Panc1 (cell line): ENCODE data around the gene PBX2. TPM values are rescaled to one million over a fixed set of nuclear protein-coding genes. Genes with fewer than 3 reads are reported as not detected.
A peak's percentile ranks its signal among the peaks of the same experiment; 100 is the strongest.

Source experiments
- ATAC-seq: fragments of 200-7000 bp; cut with Tn5 transposase; 2 replicates; pipeline ENCODE4 v1.9.1; 2020; ENCODE audit warnings: mild to moderate bottlenecking, moderate library complexity
- BruUV-seq: library from RNA; stranded (reverse); fragments of 400-500 nt; replicated peaks from 2 replicates; lab custom pipeline; 2021; lab: Mats Ljungman, UMichigan
- CTCF ChIA-PET: fragments of 300-600 bp; sonication (Branson Sonifier 250); formaldehyde crosslinking; loops from one replicate; lab custom pipeline; 2022; ENCODE audit warnings: antibody characterized with exemption; lab: Charles Lee
- POLR2A ChIA-PET: fragments of 300-600 bp; sonication (Branson Sonifier 250); formaldehyde crosslinking; loops from one replicate; lab custom pipeline; 2022; ENCODE audit warnings: antibody characterized with exemption; lab: Charles Lee
- DNase-seq: peaks from one replicate; pipeline ENCODE4 v3.0.0-alpha.2; 2010; ENCODE audit warnings: low read depth, low spot score
- H3K27ac ChIP-seq: 2 replicates; pipeline ENCODE4 v1.5.1; 2011; ENCODE audit warnings: mild to moderate bottlenecking, low read length, inconsistent platforms
- H3K27me3 ChIP-seq: fragments of 200-500 bp; sonication (Bioruptor generic); 2 replicates; pipeline ENCODE4 v1.6.0; 2014; ENCODE audit warnings: low read length, inconsistent platforms; ENCODE audit not compliant: control insufficient read depth, insufficient read depth
- H3K36me3 ChIP-seq: fragments of 200-500 bp; sonication (Bioruptor generic); 2 replicates; pipeline ENCODE4 v1.5.1; 2014; ENCODE audit warnings: inconsistent platforms, mild to moderate bottlenecking, low read length, moderate library complexity; ENCODE audit not compliant: control insufficient read depth, insufficient read depth
- H3K4me1 ChIP-seq: 2 replicates; pipeline ENCODE4 v1.5.1; 2011; ENCODE audit warnings: inconsistent platforms, mild to moderate bottlenecking, low read length, moderate library complexity; ENCODE audit not compliant: control insufficient read depth, insufficient read depth
- H3K4me3 ChIP-seq, 2 experiments: 2 replicates each; pipeline ENCODE4 v1.5.1; 2011 to 2012; ENCODE audit warnings: low read depth in 2 of 2, low read length in 2 of 2, mild to moderate bottlenecking in 2 of 2, inconsistent platforms in 1 of 2, moderate library complexity in 1 of 2
- H3K9me3 ChIP-seq: fragments of 200-500 bp; sonication (Bioruptor generic); 2 replicates; pipeline ENCODE4 v1.5.1; 2014; ENCODE audit warnings: low read depth, mild to moderate bottlenecking, inconsistent platforms, low read length, moderate library complexity; ENCODE audit not compliant: control insufficient read depth, insufficient read depth
- POLR2AphosphoS5 ChIP-seq: IDR thresholded peaks from 2 replicates; pipeline ENCODE4 v1.6.1; 2012; ENCODE audit warnings: mild to moderate bottlenecking, low read depth, low read length, moderate library complexity
- SIN3A ChIP-seq: IDR thresholded peaks from 2 replicates; pipeline ENCODE4 v1.6.1; 2012; ENCODE audit warnings: low read depth, mild to moderate bottlenecking, low read length, moderate library complexity, borderline replicate concordance; ENCODE audit not compliant: insufficient read depth
- TCF7L2 ChIP-seq: IDR thresholded peaks from 2 replicates; pipeline ENCODE4 v1.6.1; 2011; ENCODE audit warnings: mild to moderate bottlenecking, low read depth, low read length, inconsistent platforms
- in situ Hi-C: cut with HindIII; loops from 2 replicates; pipeline ENCODE4 v1.10.0; 2016; ENCODE audit warnings: low sequenced_read_pairs, low pct_unique_long_range_greater_than_20kb
- intact Hi-C: fragments of 100-400 bp; cut with micrococcal nuclease; formaldehyde crosslinking; loops from one replicate; pipeline ENCODE4 v1.10.0; 2022; ENCODE audit not compliant: unreplicated experiment
- total RNA-seq: library from RNA; stranded (reverse); gene quantifications from one replicate; pipeline ENCODE4 v1.2.1, GENCODE V29; 2021; ENCODE audit not compliant: unreplicated experiment
- TF ChIP-seq, protein P1 (sequence below), 2 experiments: IDR thresholded peaks; 2 replicates each; pipeline ENCODE4 v1.6.1; 2011 to 2012; ENCODE audit warnings: low read depth in 2 of 2, control low read depth in 1 of 2, low read length in 1 of 2, mild to moderate bottlenecking in 1 of 2, moderate library complexity in 1 of 2; ENCODE audit not compliant: insufficient read depth in 1 of 2
- TF ChIP-seq, protein P2 (sequence below): fragments of 450-650 bp; IDR thresholded peaks from 2 replicates; pipeline ENCODE4 v1.5.1; 2017; ENCODE audit warnings: mild to moderate bottlenecking

PBX2 gene
- total RNA-seq, 1 experiment from 2014 or later: 76.2 TPM

DNA sequence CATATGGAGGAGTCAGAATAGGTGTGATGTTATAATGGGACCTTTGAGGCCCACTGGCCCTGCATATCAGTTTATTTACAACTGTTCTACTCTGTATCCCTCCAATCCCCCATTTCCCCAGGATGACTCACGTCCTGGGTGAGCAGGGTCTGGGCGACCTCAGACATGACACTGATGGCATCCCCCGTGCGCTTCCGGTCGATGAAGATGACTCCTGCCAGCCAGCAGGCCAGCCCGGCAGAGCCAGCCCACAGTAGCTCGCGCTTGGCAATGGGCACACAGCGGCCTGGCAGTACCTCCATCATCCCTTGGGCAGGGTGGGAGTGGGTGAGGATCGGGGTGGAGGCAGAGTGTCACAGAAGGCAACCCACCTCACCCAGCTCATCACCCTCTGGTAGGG is 19.7 kb downstream of the PBX2 start:
- TF ChIP-seq, protein P1, sequence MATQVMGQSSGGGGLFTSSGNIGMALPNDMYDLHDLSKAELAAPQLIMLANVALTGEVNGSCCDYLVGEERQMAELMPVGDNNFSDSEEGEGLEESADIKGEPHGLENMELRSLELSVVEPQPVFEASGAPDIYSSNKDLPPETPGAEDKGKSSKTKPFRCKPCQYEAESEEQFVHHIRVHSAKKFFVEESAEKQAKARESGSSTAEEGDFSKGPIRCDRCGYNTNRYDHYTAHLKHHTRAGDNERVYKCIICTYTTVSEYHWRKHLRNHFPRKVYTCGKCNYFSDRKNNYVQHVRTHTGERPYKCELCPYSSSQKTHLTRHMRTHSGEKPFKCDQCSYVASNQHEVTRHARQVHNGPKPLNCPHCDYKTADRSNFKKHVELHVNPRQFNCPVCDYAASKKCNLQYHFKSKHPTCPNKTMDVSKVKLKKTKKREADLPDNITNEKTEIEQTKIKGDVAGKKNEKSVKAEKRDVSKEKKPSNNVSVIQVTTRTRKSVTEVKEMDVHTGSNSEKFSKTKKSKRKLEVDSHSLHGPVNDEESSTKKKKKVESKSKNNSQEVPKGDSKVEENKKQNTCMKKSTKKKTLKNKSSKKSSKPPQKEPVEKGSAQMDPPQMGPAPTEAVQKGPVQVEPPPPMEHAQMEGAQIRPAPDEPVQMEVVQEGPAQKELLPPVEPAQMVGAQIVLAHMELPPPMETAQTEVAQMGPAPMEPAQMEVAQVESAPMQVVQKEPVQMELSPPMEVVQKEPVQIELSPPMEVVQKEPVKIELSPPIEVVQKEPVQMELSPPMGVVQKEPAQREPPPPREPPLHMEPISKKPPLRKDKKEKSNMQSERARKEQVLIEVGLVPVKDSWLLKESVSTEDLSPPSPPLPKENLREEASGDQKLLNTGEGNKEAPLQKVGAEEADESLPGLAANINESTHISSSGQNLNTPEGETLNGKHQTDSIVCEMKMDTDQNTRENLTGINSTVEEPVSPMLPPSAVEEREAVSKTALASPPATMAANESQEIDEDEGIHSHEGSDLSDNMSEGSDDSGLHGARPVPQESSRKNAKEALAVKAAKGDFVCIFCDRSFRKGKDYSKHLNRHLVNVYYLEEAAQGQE (IDR thresholded peaks at IDR 0.05; ENCODE audit: insufficient read depth in 1 of 2, low read depth in 2 of 2, low read length in 1 of 2): no peak
- TF ChIP-seq, protein P2, sequence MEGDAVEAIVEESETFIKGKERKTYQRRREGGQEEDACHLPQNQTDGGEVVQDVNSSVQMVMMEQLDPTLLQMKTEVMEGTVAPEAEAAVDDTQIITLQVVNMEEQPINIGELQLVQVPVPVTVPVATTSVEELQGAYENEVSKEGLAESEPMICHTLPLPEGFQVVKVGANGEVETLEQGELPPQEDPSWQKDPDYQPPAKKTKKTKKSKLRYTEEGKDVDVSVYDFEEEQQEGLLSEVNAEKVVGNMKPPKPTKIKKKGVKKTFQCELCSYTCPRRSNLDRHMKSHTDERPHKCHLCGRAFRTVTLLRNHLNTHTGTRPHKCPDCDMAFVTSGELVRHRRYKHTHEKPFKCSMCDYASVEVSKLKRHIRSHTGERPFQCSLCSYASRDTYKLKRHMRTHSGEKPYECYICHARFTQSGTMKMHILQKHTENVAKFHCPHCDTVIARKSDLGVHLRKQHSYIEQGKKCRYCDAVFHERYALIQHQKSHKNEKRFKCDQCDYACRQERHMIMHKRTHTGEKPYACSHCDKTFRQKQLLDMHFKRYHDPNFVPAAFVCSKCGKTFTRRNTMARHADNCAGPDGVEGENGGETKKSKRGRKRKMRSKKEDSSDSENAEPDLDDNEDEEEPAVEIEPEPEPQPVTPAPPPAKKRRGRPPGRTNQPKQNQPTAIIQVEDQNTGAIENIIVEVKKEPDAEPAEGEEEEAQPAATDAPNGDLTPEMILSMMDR: no peak
- TF ChIP-seq SIN3A (no peak), TCF7L2 (no peak), POLR2AphosphoS5 (no peak)
- Histone ChIP-seq H3K4me1 (peaks cover 18% of the 10 kb centered on the region), H3K4me3 (no peak overlapping the region), H3K27ac (no peak overlapping the region), H3K27me3 (no peaks in the 10 kb centered on the region), H3K9me3 (no peaks in the 10 kb centered on the region), H3K36me3 (0 out of 2 replicates have a peak, but pooled peaks cover 4% of the 10 kb centered on the region)
- ChIA-PET POLR2A (no interaction called here), CTCF (no interaction called here)
- ATAC-seq (no peak), DNase-seq (no peak)
- intact Hi-C loops: no loop called here
- in situ Hi-C loops: no loop called here
- no TSS peak for BruUV-seq

DNA sequence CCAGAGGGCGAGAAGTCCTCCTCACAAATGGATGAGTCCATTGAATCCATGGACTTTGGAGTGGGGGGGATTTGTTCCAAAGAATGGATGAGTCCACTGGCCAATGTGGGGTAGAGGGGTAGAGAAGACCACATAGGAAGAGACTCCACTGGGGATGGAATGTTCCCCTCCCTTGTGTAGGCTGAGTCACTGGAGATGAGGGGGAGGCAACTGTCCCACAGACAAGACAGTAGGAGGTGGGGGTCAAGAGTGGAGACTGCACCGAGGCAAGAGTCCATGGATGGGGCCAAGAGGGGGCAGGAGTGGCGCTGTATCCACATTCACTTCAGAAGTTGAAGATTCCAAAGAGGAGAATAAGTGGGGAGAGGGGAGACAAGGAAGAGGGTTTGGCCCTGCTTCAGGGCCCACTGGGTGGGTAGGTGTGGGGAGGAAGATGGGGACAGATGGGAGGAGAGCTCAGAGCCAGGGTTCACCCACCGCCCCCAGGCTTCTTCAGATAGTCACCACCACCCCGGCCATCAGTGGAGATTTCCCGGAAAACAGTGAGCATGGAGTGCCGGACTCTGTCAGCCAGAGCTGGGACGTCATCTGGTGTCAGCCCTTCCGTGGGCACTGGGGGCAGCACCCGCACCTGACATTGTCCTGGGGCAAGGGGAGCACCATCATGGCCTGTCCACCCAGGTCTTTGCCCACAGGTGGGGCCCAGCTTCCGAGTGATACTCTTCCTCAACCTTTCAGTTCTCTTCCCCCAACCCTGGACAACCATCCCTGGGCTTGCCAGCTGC is 21.0 kb downstream of the PBX2 start:
- ChIA-PET POLR2A (no interaction called here), CTCF (no interaction called here)
- H3K27me3 ChIP-seq: no peaks in the 10 kb centered on the region
- no peak for DNase-seq
- intact Hi-C loops (no loop called here), in situ Hi-C loops (no loop called here)
- BruUV-seq: no TSS peak
- H3K4me3 ChIP-seq: no peak overlapping the region
- H3K36me3 ChIP-seq: 0 out of 2 replicates have a peak, but pooled peaks cover 2% of the 10 kb centered on the region
- no peak overlapping the region for H3K27ac ChIP-seq
- peak; percentile 57; the same call in 1 of the 2 replicates for ATAC-seq
- peaks cover 7% of the 10 kb centered on the region; the same call in 1 of the 2 replicates for H3K4me1 ChIP-seq
- no peaks in the 10 kb centered on the region for H3K9me3 ChIP-seq
- TF ChIP-seq SIN3A (no peak), TCF7L2 (no peak)
- TF ChIP-seq, protein P2: no peak; the same call in 1 of the 2 replicates
- TF ChIP-seq, protein P1 (IDR thresholded peaks at IDR 0.05; ENCODE audit: insufficient read depth in 1 of 2, low read depth in 2 of 2, low read length in 1 of 2): no peak
